ENCODE results near the gene ZNF140. TPM values are rescaled to one million over a fixed set of nuclear protein-coding genes. Genes with fewer than 3 reads are reported as not detected.

ZNF140 gene
- total RNA-seq, 1 donor from 2014 or later, result 9.3 TPM

DNA sequence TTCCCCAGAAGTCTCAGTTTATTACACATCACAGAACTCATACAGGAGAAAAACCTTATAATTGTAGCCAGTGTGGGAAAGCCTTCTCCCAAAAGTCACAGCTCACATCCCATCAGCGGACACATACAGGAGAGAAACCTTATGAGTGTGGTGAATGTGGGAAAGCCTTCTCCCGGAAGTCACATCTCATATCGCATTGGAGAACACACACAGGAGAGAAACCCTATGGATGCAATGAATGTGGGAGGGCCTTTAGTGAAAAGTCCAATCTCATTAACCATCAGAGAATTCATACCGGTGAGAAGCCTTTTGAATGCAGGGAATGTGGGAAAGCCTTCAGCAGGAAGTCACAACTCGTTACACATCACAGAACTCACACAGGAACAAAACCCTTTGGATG is 23.3 kb upstream of the ZNF140 start:
- Histone ChIP-seq H3K36me3 (peaks cover 3 to 77% of the 10 kb centered on the region in 2 donors), H3K4me3 (no peak overlapping the region), H3K27ac (no peak overlapping the region), H3K4me1 (no peaks in the 10 kb centered on the region), H3K27me3 (no peaks in the 10 kb centered on the region), H3K9me3 (peaks cover 87% of the 10 kb centered on the region)
- intact Hi-C loops (cut with DNase I), result no loop called here
- no peak for DNase-seq (ENCODE audit: extremely low spot score in 2 of 2)
- TF ChIP-seq POLR2AphosphoS5 (IDR thresholded peaks at IDR 0.05; ENCODE audit: insufficient read depth in 1 of 2, low read depth in 1 of 2) (no peak), POLR2A (IDR thresholded peaks at IDR 0.05) (no peak)
- TF ChIP-seq, protein P1, sequence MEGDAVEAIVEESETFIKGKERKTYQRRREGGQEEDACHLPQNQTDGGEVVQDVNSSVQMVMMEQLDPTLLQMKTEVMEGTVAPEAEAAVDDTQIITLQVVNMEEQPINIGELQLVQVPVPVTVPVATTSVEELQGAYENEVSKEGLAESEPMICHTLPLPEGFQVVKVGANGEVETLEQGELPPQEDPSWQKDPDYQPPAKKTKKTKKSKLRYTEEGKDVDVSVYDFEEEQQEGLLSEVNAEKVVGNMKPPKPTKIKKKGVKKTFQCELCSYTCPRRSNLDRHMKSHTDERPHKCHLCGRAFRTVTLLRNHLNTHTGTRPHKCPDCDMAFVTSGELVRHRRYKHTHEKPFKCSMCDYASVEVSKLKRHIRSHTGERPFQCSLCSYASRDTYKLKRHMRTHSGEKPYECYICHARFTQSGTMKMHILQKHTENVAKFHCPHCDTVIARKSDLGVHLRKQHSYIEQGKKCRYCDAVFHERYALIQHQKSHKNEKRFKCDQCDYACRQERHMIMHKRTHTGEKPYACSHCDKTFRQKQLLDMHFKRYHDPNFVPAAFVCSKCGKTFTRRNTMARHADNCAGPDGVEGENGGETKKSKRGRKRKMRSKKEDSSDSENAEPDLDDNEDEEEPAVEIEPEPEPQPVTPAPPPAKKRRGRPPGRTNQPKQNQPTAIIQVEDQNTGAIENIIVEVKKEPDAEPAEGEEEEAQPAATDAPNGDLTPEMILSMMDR (IDR thresholded peaks at IDR 0.05), result no peak

DNA sequence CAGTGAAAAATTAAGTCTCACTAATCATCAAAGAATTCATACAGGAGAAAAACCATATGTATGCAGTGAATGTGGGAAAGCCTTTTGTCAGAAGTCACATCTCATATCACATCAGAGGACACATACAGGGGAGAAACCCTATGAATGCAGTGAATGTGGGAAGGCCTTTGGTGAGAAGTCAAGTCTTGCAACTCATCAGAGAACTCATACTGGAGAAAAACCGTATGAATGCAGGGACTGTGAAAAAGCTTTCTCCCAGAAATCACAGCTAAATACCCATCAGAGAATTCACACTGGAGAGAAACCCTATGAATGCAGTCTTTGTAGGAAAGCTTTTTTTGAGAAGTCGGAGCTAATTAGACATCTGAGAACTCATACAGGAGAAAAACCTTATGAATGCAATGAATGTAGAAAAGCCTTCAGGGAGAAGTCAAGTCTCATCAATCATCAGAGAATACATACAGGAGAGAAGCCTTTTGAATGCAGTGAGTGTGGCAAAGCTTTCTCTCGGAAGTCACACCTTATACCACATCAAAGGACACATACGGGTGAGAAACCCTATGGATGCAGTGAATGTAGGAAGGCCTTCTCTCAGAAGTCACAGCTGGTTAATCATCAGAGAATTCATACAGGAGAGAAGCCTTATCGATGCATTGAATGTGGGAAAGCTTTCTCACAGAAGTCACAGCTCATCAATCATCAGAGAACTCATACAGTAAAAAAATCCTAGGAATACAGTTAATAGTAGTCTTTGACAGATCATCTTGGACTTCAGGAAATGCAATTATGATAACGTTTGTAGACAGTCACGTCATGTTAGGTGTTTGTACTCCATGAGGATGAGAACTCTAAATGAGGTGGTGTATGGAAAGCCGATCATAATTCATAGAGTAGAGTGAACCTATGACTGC is 22.3 kb upstream of the ZNF140 start:
- Histone ChIP-seq H3K27me3 (no peaks in the 10 kb centered on the region), H3K27ac (no peak overlapping the region), H3K36me3 (peaks cover 3 to 70% of the 10 kb centered on the region in 2 donors), H3K4me3 (no peak overlapping the region), H3K4me1 (no peaks in the 10 kb centered on the region), H3K9me3 (peaks cover 87% of the 10 kb centered on the region)
- DNase-seq (ENCODE audit: extremely low spot score in 2 of 2), result no peak
- intact Hi-C loops (cut with DNase I), result no loop called here
- TF ChIP-seq, protein P1 (IDR thresholded peaks at IDR 0.05), result no peak
- TF ChIP-seq POLR2A (IDR thresholded peaks at IDR 0.05) (no peak), POLR2AphosphoS5 (IDR thresholded peaks at IDR 0.05; ENCODE audit: insufficient read depth in 1 of 2, low read depth in 1 of 2) (no peak)

DNA sequence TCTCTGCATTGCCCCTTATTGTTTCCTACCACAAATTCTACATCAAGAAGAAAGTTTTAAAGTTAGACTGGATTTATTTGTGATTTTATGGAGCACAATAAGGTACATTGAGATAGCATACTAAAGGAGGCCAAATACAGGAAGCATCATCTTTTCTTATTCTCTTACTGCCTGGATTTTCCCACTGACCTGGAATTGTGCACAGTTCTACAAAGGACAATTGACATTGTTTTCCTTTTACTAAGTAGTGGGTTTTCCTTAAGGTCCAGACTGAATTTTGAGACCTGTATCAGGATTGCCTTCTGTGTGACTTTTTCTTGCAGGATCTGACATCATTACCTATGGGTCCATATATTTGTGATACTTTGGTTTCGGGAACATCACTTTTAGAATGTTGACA is 18.8 kb upstream of the ZNF140 start:
- H3K4me3 ChIP-seq, result no peak overlapping the region
- peaks cover 96% of the 10 kb centered on the region for H3K9me3 ChIP-seq
- H3K4me1 ChIP-seq, result no peaks in the 10 kb centered on the region
- H3K36me3 ChIP-seq, result peaks cover 0 to 44% of the 10 kb centered on the region in 2 donors
- H3K27ac ChIP-seq, result no peak overlapping the region
- DNase-seq (ENCODE audit: extremely low spot score in 2 of 2), result no peak
- H3K27me3 ChIP-seq, result no peaks in the 10 kb centered on the region
- intact Hi-C loops (cut with DNase I), result no loop called here
- TF ChIP-seq, protein P1 (IDR thresholded peaks at IDR 0.05), result no peak
- TF ChIP-seq POLR2AphosphoS5 (IDR thresholded peaks at IDR 0.05; ENCODE audit: insufficient read depth in 1 of 2, low read depth in 1 of 2) (no peak), POLR2A (IDR thresholded peaks at IDR 0.05) (no peak)

DNA sequence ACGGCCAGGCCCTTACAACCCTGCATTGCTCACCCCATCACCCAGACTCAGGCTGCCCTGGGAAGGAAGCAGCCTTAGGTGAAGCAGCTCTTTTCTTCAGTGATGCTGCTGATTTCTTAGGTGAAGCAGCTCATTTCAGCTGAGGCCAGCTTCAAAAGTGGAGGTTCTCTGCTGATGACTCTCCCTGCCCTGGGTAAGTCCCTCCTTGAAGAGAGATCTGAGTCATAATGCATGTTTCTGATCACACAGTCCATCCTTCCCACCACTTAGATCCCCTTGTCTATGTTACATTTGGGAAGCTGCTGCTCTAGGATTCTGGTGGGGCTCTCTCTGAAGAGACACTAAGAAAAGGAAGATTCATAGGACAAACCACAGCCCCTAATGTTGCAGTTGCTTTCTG is 17.2 kb upstream of the ZNF140 start:
- no peaks in the 10 kb centered on the region for H3K27me3 ChIP-seq
- H3K36me3 ChIP-seq, result peaks cover 0 to 28% of the 10 kb centered on the region in 2 donors
- no peak overlapping the region for H3K4me3 ChIP-seq
- H3K4me1 ChIP-seq, result no peaks in the 10 kb centered on the region
- H3K27ac ChIP-seq, result no peak overlapping the region
- intact Hi-C loops (cut with DNase I), result no loop called here
- peaks cover 96% of the 10 kb centered on the region for H3K9me3 ChIP-seq
- DNase-seq (ENCODE audit: extremely low spot score in 2 of 2), result no peak
- TF ChIP-seq POLR2AphosphoS5 (IDR thresholded peaks at IDR 0.05; ENCODE audit: insufficient read depth in 1 of 2, low read depth in 1 of 2) (no peak), POLR2A (IDR thresholded peaks at IDR 0.05) (no peak)
- TF ChIP-seq, protein P1 (IDR thresholded peaks at IDR 0.05), result no peak

DNA sequence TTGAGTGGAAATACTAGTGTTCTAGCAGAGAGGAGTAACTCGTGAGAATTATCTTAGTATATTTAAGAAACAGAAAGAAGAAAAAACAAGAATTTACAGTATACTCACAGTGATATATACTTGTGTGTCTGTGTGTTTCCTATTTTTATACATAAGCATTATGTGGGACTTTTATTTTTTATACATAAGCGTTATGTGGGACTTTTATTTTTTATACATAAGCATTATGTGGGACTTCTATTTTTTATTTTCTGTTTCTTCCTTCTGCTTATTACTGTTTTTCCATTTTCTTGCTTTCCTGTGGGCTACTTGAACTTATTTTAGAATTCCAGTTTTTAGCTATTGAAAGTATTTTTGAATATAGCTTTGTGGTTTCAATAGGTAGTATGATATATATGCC is 6.9 kb upstream of the ZNF140 start:
- H3K4me1 ChIP-seq, result no peaks in the 10 kb centered on the region
- peaks cover 58% of the 10 kb centered on the region for H3K9me3 ChIP-seq
- H3K4me3 ChIP-seq, result no peak overlapping the region
- intact Hi-C loops (cut with DNase I), result no loop called here
- H3K36me3 ChIP-seq, result no peaks in the 10 kb centered on the region
- H3K27me3 ChIP-seq, result no peaks in the 10 kb centered on the region
- TF ChIP-seq POLR2AphosphoS5 (IDR thresholded peaks at IDR 0.05; ENCODE audit: insufficient read depth in 1 of 2, low read depth in 1 of 2) (no peak), POLR2A (IDR thresholded peaks at IDR 0.05) (no peak)
- TF ChIP-seq, protein P1 (IDR thresholded peaks at IDR 0.05), result no peak
- no peak overlapping the region for H3K27ac ChIP-seq
- DNase-seq (ENCODE audit: extremely low spot score in 2 of 2), result no peak

Data from vagina (tissue), 2 donors.